HepG2 (cell line): ENCODE results near the gene E2F1. TPM values are rescaled to one million over a fixed set of nuclear protein-coding genes. Genes with fewer than 3 reads are reported as not detected.
A peak's percentile ranks its signal among the peaks of the same experiment; 100 is the strongest.

Experiments
- ESRRA ChIP-seq: sonication (generic); formaldehyde crosslinking; IDR thresholded peaks from 2 replicates; pipeline ENCODE4 v1.5.1; 2020; ENCODE audit warnings: mild to moderate bottlenecking, low read depth, missing genetic modification reagents
- FOXK2 ChIP-seq: fragments of 450-650 bp; IDR thresholded peaks from 2 replicates; pipeline ENCODE4 v1.6.1; 2016
- MAF1 ChIP-seq: sonication (generic); formaldehyde crosslinking; IDR thresholded peaks from 2 replicates; pipeline ENCODE4 v1.5.0; 2020; ENCODE audit warnings: missing genetic modification reagents, borderline replicate concordance
- MTERF4 ChIP-seq: sonication (generic); formaldehyde crosslinking; IDR thresholded peaks from 2 replicates; pipeline ENCODE4 v1.8.0; 2023; ENCODE audit warnings: mild to moderate bottlenecking, missing genetic modification reagents
- RBFOX2 ChIP-seq: fragments of 200-400 bp; formaldehyde crosslinking; IDR thresholded peaks from 2 replicates; pipeline ENCODE4 v1.6.1; 2017; ENCODE audit warnings: low read depth, mild to moderate bottlenecking, low read length
- ZBTB7B ChIP-seq: sonication (generic); formaldehyde crosslinking; IDR thresholded peaks from 2 replicates; pipeline ENCODE4 v1.4.0; 2020; ENCODE audit warnings: missing genetic modification reagents
- ZNF10 ChIP-seq: sonication (generic); formaldehyde crosslinking; IDR thresholded peaks from 2 replicates; pipeline ENCODE4 v1.4.0; 2020; ENCODE audit warnings: mild to moderate bottlenecking, low read depth, missing genetic modification reagents, borderline replicate concordance
- ZNF136 ChIP-seq: sonication (generic); formaldehyde crosslinking; IDR thresholded peaks from 2 replicates; pipeline ENCODE4 v1.8.1; 2022; ENCODE audit warnings: low read depth, mild to moderate bottlenecking, moderate library complexity, missing genetic modification reagents
- ZNF138 ChIP-seq: sonication (generic); formaldehyde crosslinking; IDR thresholded peaks from 2 replicates; pipeline ENCODE4 v1.5.0; 2020; ENCODE audit warnings: mild to moderate bottlenecking, low read depth, missing genetic modification reagents
- ZNF17 ChIP-seq: sonication (generic); formaldehyde crosslinking; IDR thresholded peaks from 2 replicates; pipeline ENCODE4 v1.5.0; 2020; ENCODE audit warnings: mild to moderate bottlenecking, missing genetic modification reagents
- ZNF205 ChIP-seq: IDR thresholded peaks from 2 replicates; pipeline ENCODE4 v1.6.1; 2018; ENCODE audit warnings: missing biosample characterization, missing genetic modification reagents
- ZNF260 ChIP-seq: sonication (generic); formaldehyde crosslinking; IDR thresholded peaks from 2 replicates; pipeline ENCODE4 v1.4.0; 2020; ENCODE audit warnings: missing genetic modification reagents, low read depth, mild to moderate bottlenecking, borderline replicate concordance
- ZNF317 ChIP-seq: sonication (generic); formaldehyde crosslinking; IDR thresholded peaks from 2 replicates; pipeline ENCODE4 v1.5.0; 2020; ENCODE audit warnings: mild to moderate bottlenecking, missing genetic modification reagents
- ZNF326 ChIP-seq: sonication (generic); formaldehyde crosslinking; IDR thresholded peaks from 2 replicates; pipeline ENCODE4 v1.4.0; 2020; ENCODE audit warnings: missing genetic modification reagents, borderline replicate concordance
- ZNF33A ChIP-seq: sonication (generic); formaldehyde crosslinking; IDR thresholded peaks from 2 replicates; pipeline ENCODE4 v1.5.1; 2020; ENCODE audit warnings: missing genetic modification reagents, mild to moderate bottlenecking, moderate library complexity, borderline replicate concordance
- ZNF382 ChIP-seq: sonication (generic); formaldehyde crosslinking; IDR thresholded peaks from 2 replicates; pipeline ENCODE4 v1.5.0; 2020; ENCODE audit warnings: missing genetic modification reagents, mild to moderate bottlenecking, borderline replicate concordance
- ZNF710 ChIP-seq: sonication (generic); formaldehyde crosslinking; IDR thresholded peaks from 2 replicates; pipeline ENCODE4 v1.5.0; 2020; ENCODE audit warnings: mild to moderate bottlenecking, missing genetic modification reagents, borderline replicate concordance
- polyA plus RNA-seq, 8 experiments: library from polyadenylated mRNA; depleted of rRNA in 3 of 8; stranded (reverse) in 7 of 8; unstranded in 1 of 8; fragments of >200 nt; fragmentation: Illumina TruSeq in 4 of 8; extraction: Trizol in 4 of 8; gene quantifications; 2 replicates each; pipeline versions ENCODE4 v1.2.1 to v1.2.3, GENCODE V29; 2011 to 2016; ENCODE audit warnings: low read depth in 4 of 8, missing spikeins in 1 of 8, mixed read lengths in 1 of 8; ENCODE audit not compliant: insufficient read depth in 1 of 8
- total RNA-seq, 5 experiments: library from RNA; depleted of rRNA; stranded (reverse); fragments of >200 nt; fragmentation: Illumina TruSeq; extraction: Trizol; gene quantifications; 2 replicates each; pipeline ENCODE4 v1.2.3, GENCODE V29; 2016; ENCODE audit warnings: low read depth in 1 of 5
- TF ChIP-seq, protein P1 (sequence below): sonication (generic); formaldehyde crosslinking; IDR thresholded peaks from 2 replicates; pipeline ENCODE4 v1.5.1; 2020; ENCODE audit warnings: mild to moderate bottlenecking, missing genetic modification reagents, moderate library complexity
- TF ChIP-seq, protein P2 (sequence below): sonication (generic); formaldehyde crosslinking; IDR thresholded peaks from 2 replicates; pipeline ENCODE4 v1.4.0; 2020; ENCODE audit warnings: missing genetic modification reagents

Gene E2F1
- total and polyA plus RNA-seq, 2 of the 13 experiments (the other 11 are each of a cell fraction or from before 2014, with no cell fraction given), result 25.5 to 39.4 TPM

GRCh38 chr20:33731693-33732165 lies 45.5 kb upstream of the E2F1 start, which contains the start of gene ZNF341 (continued):
- 0 out of 2 replicates have a peak, but pooled peaks have one; percentile 1 for TF ChIP-seq ZNF710
- no peak; the same call in 1 of the 2 replicates for TF ChIP-seq RBFOX2
- no peak for TF ChIP-seq ZNF10 (CRISPR knock-in tag)
- TF ChIP-seq ZNF326 (CRISPR knock-in tag), result no peak; the same call in 1 of the 2 replicates
- no peak for TF ChIP-seq ZNF260 (CRISPR knock-in tag)
- peak; percentile 92; the same call in 1 of the 2 replicates for TF ChIP-seq ZBTB7B (CRISPR knock-in tag)
- no peak for TF ChIP-seq ZNF382 (CRISPR knock-in tag)
- TF ChIP-seq, protein P1, sequence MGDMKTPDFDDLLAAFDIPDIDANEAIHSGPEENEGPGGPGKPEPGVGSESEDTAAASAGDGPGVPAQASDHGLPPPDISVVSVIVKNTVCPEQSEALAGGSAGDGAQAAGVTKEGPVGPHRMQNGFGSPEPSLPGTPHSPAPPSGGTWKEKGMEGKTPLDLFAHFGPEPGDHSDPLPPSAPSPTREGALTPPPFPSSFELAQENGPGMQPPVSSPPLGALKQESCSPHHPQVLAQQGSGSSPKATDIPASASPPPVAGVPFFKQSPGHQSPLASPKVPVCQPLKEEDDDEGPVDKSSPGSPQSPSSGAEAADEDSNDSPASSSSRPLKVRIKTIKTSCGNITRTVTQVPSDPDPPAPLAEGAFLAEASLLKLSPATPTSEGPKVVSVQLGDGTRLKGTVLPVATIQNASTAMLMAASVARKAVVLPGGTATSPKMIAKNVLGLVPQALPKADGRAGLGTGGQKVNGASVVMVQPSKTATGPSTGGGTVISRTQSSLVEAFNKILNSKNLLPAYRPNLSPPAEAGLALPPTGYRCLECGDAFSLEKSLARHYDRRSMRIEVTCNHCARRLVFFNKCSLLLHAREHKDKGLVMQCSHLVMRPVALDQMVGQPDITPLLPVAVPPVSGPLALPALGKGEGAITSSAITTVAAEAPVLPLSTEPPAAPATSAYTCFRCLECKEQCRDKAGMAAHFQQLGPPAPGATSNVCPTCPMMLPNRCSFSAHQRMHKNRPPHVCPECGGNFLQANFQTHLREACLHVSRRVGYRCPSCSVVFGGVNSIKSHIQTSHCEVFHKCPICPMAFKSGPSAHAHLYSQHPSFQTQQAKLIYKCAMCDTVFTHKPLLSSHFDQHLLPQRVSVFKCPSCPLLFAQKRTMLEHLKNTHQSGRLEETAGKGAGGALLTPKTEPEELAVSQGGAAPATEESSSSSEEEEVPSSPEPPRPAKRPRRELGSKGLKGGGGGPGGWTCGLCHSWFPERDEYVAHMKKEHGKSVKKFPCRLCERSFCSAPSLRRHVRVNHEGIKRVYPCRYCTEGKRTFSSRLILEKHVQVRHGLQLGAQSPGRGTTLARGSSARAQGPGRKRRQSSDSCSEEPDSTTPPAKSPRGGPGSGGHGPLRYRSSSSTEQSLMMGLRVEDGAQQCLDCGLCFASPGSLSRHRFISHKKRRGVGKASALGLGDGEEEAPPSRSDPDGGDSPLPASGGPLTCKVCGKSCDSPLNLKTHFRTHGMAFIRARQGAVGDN, result no peak; the same call in 1 of the 2 replicates
- TF ChIP-seq ZNF138 (CRISPR knock-in tag), result no peak
- no peak; the same call in 1 of the 2 replicates for TF ChIP-seq MTERF4 (CRISPR knock-in tag)
- no peak for TF ChIP-seq ZNF17 (CRISPR knock-in tag)
- no peak for TF ChIP-seq FOXK2
- TF ChIP-seq ZNF136, result no peak; the same call in 1 of the 2 replicates
- peak; percentile 8; the same call in 1 of the 2 replicates for TF ChIP-seq ESRRA
- 0 out of 2 replicates have a peak, but pooled peaks have one; percentile 55 for TF ChIP-seq MAF1 (CRISPR knock-in tag)
- TF ChIP-seq ZNF317 (CRISPR knock-in tag), result 0 out of 2 replicates have a peak, but pooled peaks have one; percentile 5
- TF ChIP-seq, protein P2, sequence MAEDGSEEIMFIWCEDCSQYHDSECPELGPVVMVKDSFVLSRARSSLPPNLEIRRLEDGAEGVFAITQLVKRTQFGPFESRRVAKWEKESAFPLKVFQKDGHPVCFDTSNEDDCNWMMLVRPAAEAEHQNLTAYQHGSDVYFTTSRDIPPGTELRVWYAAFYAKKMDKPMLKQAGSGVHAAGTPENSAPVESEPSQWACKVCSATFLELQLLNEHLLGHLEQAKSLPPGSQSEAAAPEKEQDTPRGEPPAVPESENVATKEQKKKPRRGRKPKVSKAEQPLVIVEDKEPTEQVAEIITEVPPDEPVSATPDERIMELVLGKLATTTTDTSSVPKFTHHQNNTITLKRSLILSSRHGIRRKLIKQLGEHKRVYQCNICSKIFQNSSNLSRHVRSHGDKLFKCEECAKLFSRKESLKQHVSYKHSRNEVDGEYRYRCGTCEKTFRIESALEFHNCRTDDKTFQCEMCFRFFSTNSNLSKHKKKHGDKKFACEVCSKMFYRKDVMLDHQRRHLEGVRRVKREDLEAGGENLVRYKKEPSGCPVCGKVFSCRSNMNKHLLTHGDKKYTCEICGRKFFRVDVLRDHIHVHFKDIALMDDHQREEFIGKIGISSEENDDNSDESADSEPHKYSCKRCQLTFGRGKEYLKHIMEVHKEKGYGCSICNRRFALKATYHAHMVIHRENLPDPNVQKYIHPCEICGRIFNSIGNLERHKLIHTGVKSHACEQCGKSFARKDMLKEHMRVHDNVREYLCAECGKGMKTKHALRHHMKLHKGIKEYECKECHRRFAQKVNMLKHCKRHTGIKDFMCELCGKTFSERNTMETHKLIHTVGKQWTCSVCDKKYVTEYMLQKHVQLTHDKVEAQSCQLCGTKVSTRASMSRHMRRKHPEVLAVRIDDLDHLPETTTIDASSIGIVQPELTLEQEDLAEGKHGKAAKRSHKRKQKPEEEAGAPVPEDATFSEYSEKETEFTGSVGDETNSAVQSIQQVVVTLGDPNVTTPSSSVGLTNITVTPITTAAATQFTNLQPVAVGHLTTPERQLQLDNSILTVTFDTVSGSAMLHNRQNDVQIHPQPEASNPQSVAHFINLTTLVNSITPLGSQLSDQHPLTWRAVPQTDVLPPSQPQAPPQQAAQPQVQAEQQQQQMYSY (CRISPR knock-in tag), result no peak
- peak; percentile 76; the same call in 1 of the 2 replicates for TF ChIP-seq ZNF205 (CRISPR knock-in tag)
- no peak for TF ChIP-seq ZNF33A
